VCaP (cell line): ENCODE results near the gene DNM2.

Experiments
- H3K27ac ChIP-seq: fragments of 450-650 bp; 2 replicates; pipeline ENCODE4 v1.5.1; 2017
- TF ChIP-seq, protein P1 (sequence below): fragments of 450-650 bp; conservative IDR thresholded peaks from 2 replicates; pipeline ENCODE4 v1.5.1; 2017; ENCODE audit warnings: mild to moderate bottlenecking, moderate library complexity

DNM2 gene

DNA sequence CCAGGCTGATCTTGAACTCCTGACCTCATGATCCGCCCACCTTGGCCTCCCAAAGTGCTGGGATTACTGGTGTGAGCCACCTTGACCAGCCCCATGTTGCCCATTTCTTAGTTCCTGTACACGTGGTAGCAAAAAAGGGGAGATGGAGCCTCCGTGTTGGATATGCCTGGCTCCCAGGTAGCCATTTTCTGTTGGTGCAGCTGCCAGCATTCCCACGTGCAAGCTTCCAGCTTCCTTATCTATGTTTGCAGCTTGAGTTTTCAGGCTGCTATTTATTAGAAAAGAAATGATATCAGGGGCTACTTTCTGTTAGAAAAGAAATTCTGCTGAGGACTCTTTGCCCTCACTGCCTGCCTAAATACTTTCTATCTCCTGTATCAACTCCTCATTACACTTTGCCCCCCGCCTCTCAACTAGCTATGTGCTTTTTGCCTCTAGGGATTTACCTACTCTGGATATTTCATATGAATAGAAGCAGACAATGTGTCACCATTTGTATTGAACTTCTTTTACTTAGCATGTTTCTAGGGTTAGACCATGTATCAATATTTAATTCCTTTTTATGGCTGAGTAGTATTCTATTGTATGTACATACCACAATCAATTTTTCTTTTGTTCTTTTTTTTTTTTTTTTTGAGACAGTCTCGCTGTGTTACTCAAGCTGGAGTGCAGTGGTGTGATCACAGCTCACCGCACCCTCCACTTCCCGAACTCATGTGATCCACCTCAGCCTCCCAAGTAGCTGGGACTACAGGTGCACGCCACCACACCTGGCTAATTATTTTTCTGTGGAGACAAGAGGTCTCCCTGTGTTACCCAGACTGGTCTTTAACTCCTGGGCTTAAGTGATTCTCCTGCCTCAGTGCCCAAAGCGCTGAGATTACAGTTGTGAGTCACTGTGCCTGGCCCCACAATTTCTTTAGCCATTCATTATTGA is 121.5 kb downstream of the DNM2 start:
- H3K27ac ChIP-seq = no peak overlapping the region
- TF ChIP-seq, protein P1, sequence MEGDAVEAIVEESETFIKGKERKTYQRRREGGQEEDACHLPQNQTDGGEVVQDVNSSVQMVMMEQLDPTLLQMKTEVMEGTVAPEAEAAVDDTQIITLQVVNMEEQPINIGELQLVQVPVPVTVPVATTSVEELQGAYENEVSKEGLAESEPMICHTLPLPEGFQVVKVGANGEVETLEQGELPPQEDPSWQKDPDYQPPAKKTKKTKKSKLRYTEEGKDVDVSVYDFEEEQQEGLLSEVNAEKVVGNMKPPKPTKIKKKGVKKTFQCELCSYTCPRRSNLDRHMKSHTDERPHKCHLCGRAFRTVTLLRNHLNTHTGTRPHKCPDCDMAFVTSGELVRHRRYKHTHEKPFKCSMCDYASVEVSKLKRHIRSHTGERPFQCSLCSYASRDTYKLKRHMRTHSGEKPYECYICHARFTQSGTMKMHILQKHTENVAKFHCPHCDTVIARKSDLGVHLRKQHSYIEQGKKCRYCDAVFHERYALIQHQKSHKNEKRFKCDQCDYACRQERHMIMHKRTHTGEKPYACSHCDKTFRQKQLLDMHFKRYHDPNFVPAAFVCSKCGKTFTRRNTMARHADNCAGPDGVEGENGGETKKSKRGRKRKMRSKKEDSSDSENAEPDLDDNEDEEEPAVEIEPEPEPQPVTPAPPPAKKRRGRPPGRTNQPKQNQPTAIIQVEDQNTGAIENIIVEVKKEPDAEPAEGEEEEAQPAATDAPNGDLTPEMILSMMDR = no peak

DNA sequence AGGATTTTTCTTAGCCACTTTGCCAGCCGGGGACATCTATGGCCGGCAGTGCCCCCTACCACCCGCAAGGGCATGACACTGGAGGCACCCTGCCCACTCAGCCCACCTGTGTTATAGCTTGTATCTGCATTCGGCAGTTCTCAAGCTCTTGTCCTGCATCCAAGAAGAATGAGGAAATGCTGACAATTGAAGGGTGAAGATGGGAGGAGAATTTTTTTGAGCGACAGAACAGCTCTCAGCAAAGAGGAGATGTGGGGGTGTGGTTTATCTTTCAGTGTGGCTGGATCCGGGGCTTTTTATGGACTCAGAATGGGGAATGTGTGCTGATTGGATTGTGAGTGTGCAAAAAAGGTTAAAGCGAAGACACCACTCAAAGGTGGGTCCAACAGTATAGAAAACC is 124.9 kb downstream of the DNM2 start:
- TF ChIP-seq, protein P1 = no peak
- no peak overlapping the region for H3K27ac ChIP-seq

DNA sequence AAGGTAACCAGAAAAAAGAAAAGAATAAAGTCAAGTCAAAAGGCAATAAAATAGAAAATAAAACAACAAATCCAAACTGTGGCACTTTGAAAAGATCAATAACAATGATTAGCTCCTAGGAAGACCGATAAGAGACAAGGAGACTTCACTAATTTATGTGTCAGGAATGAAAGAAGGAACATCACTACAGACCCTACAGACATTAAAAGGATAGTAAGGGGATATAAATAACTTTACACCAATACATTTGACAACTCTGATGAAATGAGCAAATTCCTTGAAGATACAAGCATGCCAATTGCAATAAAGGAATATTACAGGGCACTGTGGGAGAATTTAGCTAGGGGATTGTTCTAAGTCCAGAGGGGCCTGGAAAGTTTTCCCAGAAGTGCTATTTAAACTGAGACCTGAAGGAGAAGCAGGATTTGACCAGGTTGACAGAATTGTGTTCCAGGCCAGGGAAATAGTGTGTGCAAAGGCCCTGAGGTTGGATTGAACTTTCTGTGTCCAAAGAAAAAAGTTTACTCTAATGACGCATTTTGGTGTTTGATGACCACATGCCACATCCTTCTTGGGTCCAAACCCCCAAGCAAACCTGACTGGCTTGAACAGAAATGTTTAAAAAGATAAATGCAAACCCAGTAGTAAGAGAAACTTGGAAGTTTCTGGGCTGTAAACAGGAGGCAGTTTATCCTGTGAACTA is 128.8 kb downstream of the DNM2 start:
- H3K27ac ChIP-seq = no peak overlapping the region
- TF ChIP-seq, protein P1 = no peak

DNA sequence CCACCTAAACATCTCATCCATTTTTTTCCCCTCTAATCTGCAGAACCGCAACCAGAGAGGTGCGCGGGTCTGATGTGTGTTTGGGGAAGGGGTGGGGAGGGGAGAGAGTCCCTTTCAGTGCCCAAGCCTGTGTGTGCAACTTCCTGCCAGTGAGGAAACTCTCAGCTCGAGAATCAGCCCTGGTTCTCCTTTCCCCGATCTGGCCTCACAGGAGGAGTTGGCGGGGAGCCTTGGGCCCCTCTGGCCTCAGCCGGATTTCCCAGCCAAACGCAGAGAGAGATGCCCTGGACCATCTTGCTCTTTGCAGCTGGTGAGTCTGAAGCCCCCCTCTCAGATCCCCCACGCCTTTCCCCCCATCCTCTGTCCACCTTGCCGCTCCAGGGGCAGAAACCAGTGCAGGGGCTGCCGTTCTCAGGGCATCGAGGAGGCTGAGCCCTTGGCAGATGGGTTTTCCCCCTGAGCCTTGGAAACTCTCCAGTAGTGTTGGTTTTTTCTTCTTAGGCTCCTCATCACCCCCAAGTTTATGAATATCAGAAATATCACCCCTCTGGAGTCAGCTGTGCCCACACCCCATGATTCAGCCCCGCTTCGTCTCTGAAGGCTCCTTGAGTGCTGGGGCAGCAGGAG is 130.5 kb downstream of the DNM2 start, which contains the start of gene C19orf38:
TSS of gene C19orf38 (plus strand) at position 186 of the 627 bp plus-strand sequence. CDS start at position 280, 94 bp downstream.
- no peak within 1 kb of the TSS for H3K27ac ChIP-seq
- TF ChIP-seq, protein P1 = no peak

DNA sequence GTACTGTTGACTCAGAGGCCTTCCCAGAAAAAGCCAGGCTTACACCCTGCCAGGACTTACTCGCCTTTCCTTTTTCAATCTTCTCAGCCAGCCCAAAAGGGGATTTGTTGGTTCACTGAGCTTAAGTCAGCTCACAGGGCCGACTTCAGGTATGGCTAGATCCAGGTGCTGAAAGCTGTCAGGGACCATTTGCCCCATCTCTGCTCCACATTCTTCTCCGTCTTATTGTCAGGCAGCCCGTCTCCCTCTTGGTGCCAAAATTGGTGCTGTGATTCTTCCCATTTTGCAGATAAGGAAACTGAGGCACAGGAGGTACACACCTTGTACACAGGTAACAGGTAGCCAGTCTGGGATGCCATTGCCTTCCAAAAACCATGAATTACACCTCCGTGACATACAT is 132.8 kb downstream of the DNM2 start:
- no peak overlapping the region for H3K27ac ChIP-seq
- TF ChIP-seq, protein P1 = no peak

DNA sequence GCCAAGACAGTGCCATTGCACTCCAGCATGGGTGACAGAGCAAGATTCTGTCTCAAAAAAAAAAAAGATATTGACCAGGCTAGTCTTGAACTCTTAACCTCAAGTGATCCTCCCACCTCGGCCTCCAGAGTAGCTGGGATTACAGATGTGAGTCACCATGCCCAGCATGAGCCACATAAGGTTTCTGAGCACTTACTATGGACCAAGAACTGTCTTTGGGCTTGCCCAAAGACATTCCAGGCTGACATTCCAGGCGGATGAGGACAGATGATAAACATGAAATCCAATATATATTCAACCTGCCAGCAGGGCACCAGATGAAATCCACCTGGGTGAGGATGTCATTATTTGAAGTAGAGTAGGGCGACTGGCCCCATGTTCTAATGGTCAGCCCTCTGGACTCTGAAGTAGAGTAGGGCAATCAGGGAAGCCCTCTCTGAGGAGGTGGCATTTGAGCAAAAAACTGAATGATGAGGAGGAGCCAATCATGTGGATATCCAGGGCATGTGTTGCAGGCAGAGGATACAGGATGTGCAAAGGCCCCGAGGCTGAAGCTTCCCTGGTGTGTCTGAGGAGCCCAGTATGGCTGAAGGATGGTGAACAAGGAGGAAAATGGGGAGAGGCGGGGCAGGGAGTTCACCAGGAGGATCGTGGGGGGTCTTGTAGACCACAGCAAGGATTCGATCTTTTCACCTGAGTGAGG is 134.4 kb downstream of the DNM2 start:
- H3K27ac ChIP-seq = no peak overlapping the region
- TF ChIP-seq, protein P1 = no peak

DNA sequence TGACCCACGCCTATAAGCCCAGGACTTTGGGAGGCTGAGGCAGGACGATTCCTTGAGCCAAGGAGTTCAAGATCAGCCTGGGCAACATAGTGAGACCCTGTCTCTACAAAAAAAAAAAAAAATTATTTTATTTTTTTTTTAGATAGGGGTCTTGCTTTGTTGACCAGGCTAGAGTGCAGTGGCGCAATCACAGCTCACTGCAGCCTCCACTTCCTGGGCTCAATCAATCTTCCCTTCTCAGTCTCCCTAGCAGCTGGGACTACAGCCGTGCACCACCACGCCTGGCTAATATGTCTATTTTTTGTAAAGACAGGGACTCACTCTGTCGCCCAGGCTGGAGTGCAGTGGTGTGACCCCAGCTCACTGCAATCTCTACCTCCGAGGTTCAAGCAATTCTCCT is 135.1 kb downstream of the DNM2 start:
- TF ChIP-seq, protein P1 = no peak
- no peak overlapping the region for H3K27ac ChIP-seq
